SU-DHL-6 (cell line): ENCODE data around the gene TENT5A.
"Not testable (repeated sequence)": the region's sequence is repeated elsewhere in the genome, so short reads cannot be mapped to it uniquely, and the experiment has no call there.

ENCODE experiments used
- H2AFZ ChIP-seq: fragments of 200-600 bp; sonication (generic); 2 replicates; pipeline ENCODE4 v1.6.1; 2014; ENCODE audit warnings: low read depth, mild to moderate bottlenecking, moderate library complexity, mixed read lengths, antibody characterized with exemption, low read length; ENCODE audit not compliant: severe bottlenecking
- H3F3A ChIP-seq: fragments of 200-600 bp; shearing (Covaris generic); 2 replicates; pipeline ENCODE4 v1.6.0; 2016; ENCODE audit warnings: antibody characterized with exemption, mild to moderate bottlenecking; ENCODE audit not compliant: insufficient read depth
- H3K27ac ChIP-seq: fragments of 200-600 bp; sonication (generic); 2 replicates; pipeline ENCODE4 v1.5.1; 2016; ENCODE audit warnings: low read depth, mild to moderate bottlenecking, low read length, moderate library complexity, mixed read lengths
- H3K27me3 ChIP-seq: fragments of 200-600 bp; sonication (generic), shearing (Covaris generic); 2 replicates; pipeline ENCODE4 v1.6.0; 2014; ENCODE audit warnings: mild to moderate bottlenecking, low read length
- H3K36me3 ChIP-seq: fragments of 200-600 bp; sonication (generic); 2 replicates; pipeline ENCODE4 v1.6.1; 2014; ENCODE audit warnings: mild to moderate bottlenecking, low read length, mixed read lengths
- H3K4me2 ChIP-seq: fragments of 300-600, 200-600 bp; shearing (Covaris generic), sonication (generic); 2 replicates; pipeline ENCODE4 v1.6.0; 2014; ENCODE audit warnings: low read length, low read depth, mild to moderate bottlenecking; ENCODE audit not compliant: poor library complexity, severe bottlenecking
- H3K4me3 ChIP-seq: fragments of 200-600 bp; sonication (generic); 2 replicates; pipeline ENCODE4 v1.5.1; 2014; ENCODE audit warnings: antibody characterized with exemption, low read length, mild to moderate bottlenecking, mixed read lengths; ENCODE audit not compliant: insufficient read depth, poor library complexity, severe bottlenecking
- H3K79me2 ChIP-seq: fragments of 200-600 bp; sonication (generic); 2 replicates; pipeline ENCODE4 v1.6.1; 2014; ENCODE audit warnings: mild to moderate bottlenecking, low read length, moderate library complexity; ENCODE audit not compliant: insufficient read depth
- H3K9ac ChIP-seq: fragments of 200-600 bp; sonication (generic); 2 replicates; pipeline ENCODE4 v1.7.0; 2014; ENCODE audit warnings: mild to moderate bottlenecking, low read length
- H3K9me2 ChIP-seq: fragments of 200-600 bp; sonication (generic); replicated peaks from 2 replicates; pipeline ENCODE4 v1.6.1; 2014; ENCODE audit warnings: low read length; ENCODE audit not compliant: insufficient read depth
- H3K9me3 ChIP-seq: fragments of 200-600 bp; sonication (generic); 2 replicates; pipeline ENCODE4 v1.6.1; 2014; ENCODE audit warnings: low read length, mixed read lengths; ENCODE audit not compliant: insufficient read depth
- H4K20me1 ChIP-seq: fragments of 200-600 bp; sonication (generic); 2 replicates; pipeline ENCODE4 v1.6.1; 2014; ENCODE audit warnings: low read depth, mild to moderate bottlenecking, antibody characterized with exemption, low read length, moderate library complexity, mixed read lengths
- EZH2phosphoT487 ChIP-seq: fragments of 200-600 bp; sonication (generic), shearing (Covaris generic); conservative IDR thresholded peaks from 2 replicates; pipeline ENCODE4 v1.6.1; 2018; ENCODE audit warnings: mild to moderate bottlenecking, antibody characterized with exemption, low read length, moderate library complexity, mixed read lengths
- TF ChIP-seq, protein P1 (sequence below): fragments of 200-600 bp; sonication (generic); IDR thresholded peaks from one replicate; pipeline ENCODE4 v1.5.1; 2017; ENCODE audit warnings: antibody characterized with exemption, mild to moderate bottlenecking, low read length, moderate library complexity; ENCODE audit not compliant: insufficient read depth, poor library complexity, severe bottlenecking

Gene TENT5A

DNA sequence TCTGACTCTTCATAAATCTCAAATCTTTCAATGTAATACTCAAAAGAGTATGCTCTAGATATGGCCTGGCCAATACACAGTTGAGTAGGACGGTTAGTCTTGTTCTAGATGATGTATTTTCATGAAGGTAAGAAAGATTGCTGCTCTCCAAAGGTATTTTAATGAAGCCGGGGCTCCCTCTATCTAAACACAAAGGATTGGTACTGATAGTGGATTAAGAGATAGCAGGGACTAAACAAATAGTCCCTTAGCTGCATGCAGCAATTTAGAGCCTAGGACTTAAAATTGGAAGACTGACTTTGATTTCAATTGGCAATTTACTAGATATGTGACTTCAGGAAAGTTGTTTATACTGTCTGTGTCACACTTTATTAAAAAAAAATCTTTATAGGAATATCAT, 31.4 kb upstream of the TENT5A start:
- Histone ChIP-seq H3K27ac (no peak overlapping the region), H3K4me3 (no peak overlapping the region), H2AFZ (no peak overlapping the region), H3K9me2 (no peaks in the 10 kb centered on the region), H3K9me3 (no peaks in the 10 kb centered on the region), H3K4me2 (no peak overlapping the region), H4K20me1 (no peaks in the 10 kb centered on the region), H3K36me3 (no peaks in the 10 kb centered on the region), H3K9ac (no peak overlapping the region), H3F3A (no peaks in the 10 kb centered on the region), H3K27me3 (no peaks in the 10 kb centered on the region), H3K79me2 (no peaks in the 10 kb centered on the region)
- TF ChIP-seq EZH2phosphoT487 = no peak
- TF ChIP-seq, protein P1, sequence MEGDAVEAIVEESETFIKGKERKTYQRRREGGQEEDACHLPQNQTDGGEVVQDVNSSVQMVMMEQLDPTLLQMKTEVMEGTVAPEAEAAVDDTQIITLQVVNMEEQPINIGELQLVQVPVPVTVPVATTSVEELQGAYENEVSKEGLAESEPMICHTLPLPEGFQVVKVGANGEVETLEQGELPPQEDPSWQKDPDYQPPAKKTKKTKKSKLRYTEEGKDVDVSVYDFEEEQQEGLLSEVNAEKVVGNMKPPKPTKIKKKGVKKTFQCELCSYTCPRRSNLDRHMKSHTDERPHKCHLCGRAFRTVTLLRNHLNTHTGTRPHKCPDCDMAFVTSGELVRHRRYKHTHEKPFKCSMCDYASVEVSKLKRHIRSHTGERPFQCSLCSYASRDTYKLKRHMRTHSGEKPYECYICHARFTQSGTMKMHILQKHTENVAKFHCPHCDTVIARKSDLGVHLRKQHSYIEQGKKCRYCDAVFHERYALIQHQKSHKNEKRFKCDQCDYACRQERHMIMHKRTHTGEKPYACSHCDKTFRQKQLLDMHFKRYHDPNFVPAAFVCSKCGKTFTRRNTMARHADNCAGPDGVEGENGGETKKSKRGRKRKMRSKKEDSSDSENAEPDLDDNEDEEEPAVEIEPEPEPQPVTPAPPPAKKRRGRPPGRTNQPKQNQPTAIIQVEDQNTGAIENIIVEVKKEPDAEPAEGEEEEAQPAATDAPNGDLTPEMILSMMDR = no peak

DNA sequence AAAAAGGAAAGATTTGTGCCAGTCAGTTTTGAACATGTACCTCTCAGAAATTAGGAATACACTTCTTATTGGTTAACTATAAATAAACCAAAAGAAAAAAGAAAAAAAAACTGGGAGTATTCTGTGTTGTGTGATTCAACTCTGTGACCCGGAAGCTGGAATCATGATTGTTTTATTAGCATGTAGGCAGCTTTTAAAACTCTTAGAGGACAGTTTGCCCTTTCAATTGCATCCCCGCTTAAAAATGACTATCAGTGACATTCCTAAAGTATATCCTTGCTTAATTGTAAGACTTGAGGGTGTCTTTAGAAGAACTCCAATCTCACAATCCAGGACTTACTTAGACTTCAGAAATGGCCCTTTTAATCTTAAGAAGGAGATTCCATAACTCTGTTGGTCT, 29.1 kb upstream of the TENT5A start:
- no peak overlapping the region for H3K27ac ChIP-seq
- no peak overlapping the region for H2AFZ ChIP-seq
- no peaks in the 10 kb centered on the region for H3K9me3 ChIP-seq
- H3K27me3 ChIP-seq = no peaks in the 10 kb centered on the region
- TF ChIP-seq, protein P1 = no peak
- TF ChIP-seq EZH2phosphoT487 = no peak
- no peak overlapping the region for H3K9ac ChIP-seq
- H3K79me2 ChIP-seq = no peaks in the 10 kb centered on the region
- H4K20me1 ChIP-seq = no peaks in the 10 kb centered on the region
- H3F3A ChIP-seq = no peaks in the 10 kb centered on the region
- no peaks in the 10 kb centered on the region for H3K9me2 ChIP-seq
- H3K4me2 ChIP-seq = no peak overlapping the region
- H3K36me3 ChIP-seq = no peaks in the 10 kb centered on the region
- H3K4me3 ChIP-seq = no peak overlapping the region

DNA sequence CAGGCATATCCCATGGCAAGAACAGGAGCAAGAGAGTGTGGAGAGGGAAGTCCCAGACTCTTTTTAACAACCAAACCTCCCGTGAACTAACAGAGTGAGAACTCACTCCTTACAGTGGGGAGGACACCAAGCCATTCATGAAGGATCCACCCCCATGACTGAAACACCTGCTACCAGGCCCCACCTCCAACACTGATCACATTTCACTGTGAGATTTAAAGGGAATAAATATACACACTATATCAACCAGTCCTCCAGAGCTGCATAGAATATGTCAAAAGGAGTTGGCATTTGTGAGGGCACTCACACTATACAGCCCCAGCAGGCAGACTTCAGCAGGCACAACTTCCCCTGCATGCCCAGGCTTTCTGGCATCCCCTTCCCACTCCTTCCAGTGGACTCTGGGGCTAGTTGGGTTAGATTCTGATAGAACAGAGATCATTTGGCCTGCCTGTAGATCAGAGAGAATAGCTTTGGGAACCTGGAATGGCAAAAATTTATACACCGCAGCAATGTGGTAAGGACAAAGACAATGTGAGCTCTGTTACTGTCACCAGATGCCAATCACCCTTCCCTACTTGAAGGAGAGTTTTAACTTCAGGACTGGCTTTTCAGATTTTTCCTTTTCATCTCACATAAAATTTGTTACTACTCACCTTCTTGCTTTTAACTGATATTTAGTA, 25.2 kb upstream of the TENT5A start:
- no peak overlapping the region for H2AFZ ChIP-seq
- no peak overlapping the region for H3K9ac ChIP-seq
- H3K27ac ChIP-seq = no peak overlapping the region
- no peaks in the 10 kb centered on the region for H3K36me3 ChIP-seq
- H3K27me3 ChIP-seq = no peaks in the 10 kb centered on the region
- no peaks in the 10 kb centered on the region for H3K79me2 ChIP-seq
- H3K4me3 ChIP-seq = no peak overlapping the region
- no peaks in the 10 kb centered on the region for H3K9me3 ChIP-seq
- H4K20me1 ChIP-seq = no peaks in the 10 kb centered on the region
- H3K9me2 ChIP-seq = no peaks in the 10 kb centered on the region
- no peaks in the 10 kb centered on the region for H3F3A ChIP-seq
- H3K4me2 ChIP-seq = no peak overlapping the region
- no peak for TF ChIP-seq EZH2phosphoT487
- TF ChIP-seq, protein P1 = no peak

DNA sequence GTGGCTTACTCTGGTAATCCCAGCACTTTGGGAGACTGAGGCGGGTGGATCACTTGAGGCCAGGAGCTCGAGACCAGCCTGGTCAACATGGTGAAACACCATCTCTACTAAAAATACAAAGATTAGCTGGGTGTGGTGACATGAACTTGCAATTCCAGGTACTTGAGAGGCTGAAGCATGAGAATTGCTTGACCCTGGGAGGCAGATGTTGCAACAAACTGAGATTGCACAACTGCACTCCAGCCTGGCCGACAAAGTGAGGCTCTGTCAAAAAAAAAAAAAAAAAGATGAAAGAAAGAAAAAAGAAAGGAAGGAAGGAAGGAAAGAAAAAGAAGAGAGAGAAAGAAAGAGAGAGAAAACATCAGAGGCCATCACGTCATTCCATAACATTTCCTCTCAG, 23.7 kb upstream of the TENT5A start:
- not testable (repeated sequence) for H3K27ac ChIP-seq, H3K9me3 ChIP-seq, H3K9ac ChIP-seq, H3F3A ChIP-seq, H3K9me2 ChIP-seq, H3K4me2 ChIP-seq, H2AFZ ChIP-seq, H3K4me3 ChIP-seq, H4K20me1 ChIP-seq, H3K36me3 ChIP-seq, H3K27me3 ChIP-seq, H3K79me2 ChIP-seq
